Measurements from ENCODE around the gene POLR1G. TPM values are rescaled to one million over a fixed set of nuclear protein-coding genes. Genes with fewer than 3 reads are reported as not detected.
A peak's percentile ranks its signal among the peaks of the same experiment; 100 is the strongest.

Gene POLR1G
- total and polyA plus RNA-seq, 9 of the 15 experiments (the other 6 are each of a cell fraction or from before 2014, with no cell fraction given) = 3.0 to 50.1 (median 27.4) TPM

GRCh38 chr19:45444318-45445041 lies 38.0 kb downstream of the POLR1G start (continued):
- TF ChIP-seq ID3 (CRISPR knock-in tag; IDR thresholded peaks at IDR 0.05) (no peak), ID3 (tag; IDR thresholded peaks at IDR 0.05) (peak; percentile 56; the same call in 1 of the 2 replicates), ZFX (CRISPR knock-in tag; IDR thresholded peaks at IDR 0.05) (peak; percentile 98), SP2 (IDR thresholded peaks at IDR 0.05; ENCODE audit: extremely low read depth, low read depth, low read length, poor library complexity, severe bottlenecking) (no peak), ZNF444 (CRISPR knock-in tag; IDR thresholded peaks at IDR 0.05) (no peak), ERF (CRISPR knock-in tag; IDR thresholded peaks at IDR 0.05) (peak; percentile 70; the same call in 1 of the 2 replicates), SIRT6 (IDR thresholded peaks at IDR 0.05; ENCODE audit: low read depth, low read length) (no peak), RAD51 (IDR thresholded peaks at IDR 0.05; ENCODE audit: borderline replicate concordance, low read depth) (no peak), RNF2 (IDR thresholded peaks at IDR 0.05) (peak; percentile 45), ZNF212 (CRISPR knock-in tag; IDR thresholded peaks at IDR 0.05) (no peak), EP400 (IDR thresholded peaks at IDR 0.05) (peak; percentile 56), ZBTB2 (IDR thresholded peaks at IDR 0.05) (peak; percentile 37; the same call in 1 of the 2 replicates), POLR2H (tag; IDR thresholded peaks at IDR 0.05; ENCODE audit: low read depth) (peak; percentile 60; the same call in 1 of the 2 replicates), ZNF592 (IDR thresholded peaks at IDR 0.05) (peak; percentile 88), ZBTB43 (CRISPR knock-in tag; IDR thresholded peaks at IDR 0.05) (peak; percentile 63; the same call in 1 of the 2 replicates), HMGN3 (IDR thresholded peaks at IDR 0.05; ENCODE audit: borderline replicate concordance, extremely low read depth, insufficient read length, low read depth, low read length) (peak; percentile 94), ZBED1 (IDR thresholded peaks at IDR 0.05) (no peak), TAF1 (IDR thresholded peaks at IDR 0.05; ENCODE audit: control insufficient read depth, extremely low read depth, insufficient read depth, low read length, severe bottlenecking) (peak; percentile 76)
- TF ChIP-seq, protein P1, sequence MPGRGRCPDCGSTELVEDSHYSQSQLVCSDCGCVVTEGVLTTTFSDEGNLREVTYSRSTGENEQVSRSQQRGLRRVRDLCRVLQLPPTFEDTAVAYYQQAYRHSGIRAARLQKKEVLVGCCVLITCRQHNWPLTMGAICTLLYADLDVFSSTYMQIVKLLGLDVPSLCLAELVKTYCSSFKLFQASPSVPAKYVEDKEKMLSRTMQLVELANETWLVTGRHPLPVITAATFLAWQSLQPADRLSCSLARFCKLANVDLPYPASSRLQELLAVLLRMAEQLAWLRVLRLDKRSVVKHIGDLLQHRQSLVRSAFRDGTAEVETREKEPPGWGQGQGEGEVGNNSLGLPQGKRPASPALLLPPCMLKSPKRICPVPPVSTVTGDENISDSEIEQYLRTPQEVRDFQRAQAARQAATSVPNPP (IDR thresholded peaks at IDR 0.05; ENCODE audit: borderline replicate concordance, insufficient read depth, insufficient read length) = no peak

Data from K562 (cell line).